ENCODE results near the gene ABTB1. TPM values are rescaled to one million over a fixed set of nuclear protein-coding genes. Genes with fewer than 3 reads are reported as not detected.

Gene ABTB1
- total RNA-seq, 1 experiment from 2014 or later: 1.5 TPM

GRCh38 chr3:127682561-127682960 lies 9.8 kb downstream of the ABTB1 start:
- Histone ChIP-seq H3K4me3 (ENCODE audit: insufficient read depth, low read depth, low read length) (no peak overlapping the region), H3K27me3 (ENCODE audit: control insufficient read depth, insufficient read depth, low read length) (no peaks in the 10 kb centered on the region), H3K36me3 (replicated peaks; ENCODE audit: control insufficient read depth, insufficient read depth, low read length) (no peaks in the 10 kb centered on the region)
- peak; percentile 74 for DNase-seq

GRCh38 chr3:127684871-127685707 lies 12.3 kb downstream of the ABTB1 start:
- no peaks in the 10 kb centered on the region for H3K36me3 ChIP-seq (replicated peaks; ENCODE audit: control insufficient read depth, insufficient read depth, low read length)
- no peak for DNase-seq
- H3K4me3 ChIP-seq (ENCODE audit: insufficient read depth, low read depth, low read length): no peak overlapping the region
- H3K27me3 ChIP-seq (ENCODE audit: control insufficient read depth, insufficient read depth, low read length): no peaks in the 10 kb centered on the region

- H3K36me3 ChIP-seq (replicated peaks; ENCODE audit: control insufficient read depth, insufficient read depth, low read length): no peaks in the 10 kb centered on the region
- no peak for DNase-seq
- H3K4me3 ChIP-seq (ENCODE audit: insufficient read depth, low read depth, low read length): no peak overlapping the region
- no peaks in the 10 kb centered on the region for H3K27me3 ChIP-seq (ENCODE audit: control insufficient read depth, insufficient read depth, low read length)
Observed at GRCh38 chr3:127685708-127686511, 13.2 kb downstream of the ABTB1 start.

DNA sequence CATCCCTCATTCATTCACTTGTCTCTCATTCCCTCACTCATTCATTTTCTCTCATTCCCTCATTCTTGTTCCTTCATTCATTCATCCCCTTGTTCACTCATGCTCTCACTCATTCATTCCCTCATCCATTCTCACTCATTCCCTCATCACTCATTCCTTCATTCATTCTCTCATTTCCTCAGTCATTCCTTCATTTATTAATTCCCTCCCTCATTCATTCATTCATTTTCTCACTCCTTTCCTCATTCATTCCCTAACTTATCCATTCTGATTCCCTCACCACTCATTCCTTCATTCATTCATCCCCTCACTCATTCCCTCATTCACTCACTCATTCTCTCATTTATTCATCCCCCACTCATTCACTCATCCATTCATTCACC lies 13.8 kb downstream of the ABTB1 start:
- Histone ChIP-seq H3K36me3 (replicated peaks; ENCODE audit: control insufficient read depth, insufficient read depth, low read length) (no peaks in the 10 kb centered on the region), H3K4me3 (ENCODE audit: insufficient read depth, low read depth, low read length) (no peak overlapping the region), H3K27me3 (ENCODE audit: control insufficient read depth, insufficient read depth, low read length) (no peaks in the 10 kb centered on the region)
- no peak for DNase-seq

GRCh38 chr3:127687228-127687737 lies 14.5 kb downstream of the ABTB1 start:
- H3K4me3 ChIP-seq (ENCODE audit: insufficient read depth, low read depth, low read length): no peak overlapping the region
- DNase-seq: no peak
- no peaks in the 10 kb centered on the region for H3K36me3 ChIP-seq (replicated peaks; ENCODE audit: control insufficient read depth, insufficient read depth, low read length)
- H3K27me3 ChIP-seq (ENCODE audit: control insufficient read depth, insufficient read depth, low read length): no peaks in the 10 kb centered on the region

GRCh38 chr3:127688022-127688415 lies 15.3 kb downstream of the ABTB1 start:
- no peak for DNase-seq
- Histone ChIP-seq H3K27me3 (ENCODE audit: control insufficient read depth, insufficient read depth, low read length) (no peaks in the 10 kb centered on the region), H3K4me3 (ENCODE audit: insufficient read depth, low read depth, low read length) (no peak overlapping the region), H3K36me3 (replicated peaks; ENCODE audit: control insufficient read depth, insufficient read depth, low read length) (no peaks in the 10 kb centered on the region)

DNA sequence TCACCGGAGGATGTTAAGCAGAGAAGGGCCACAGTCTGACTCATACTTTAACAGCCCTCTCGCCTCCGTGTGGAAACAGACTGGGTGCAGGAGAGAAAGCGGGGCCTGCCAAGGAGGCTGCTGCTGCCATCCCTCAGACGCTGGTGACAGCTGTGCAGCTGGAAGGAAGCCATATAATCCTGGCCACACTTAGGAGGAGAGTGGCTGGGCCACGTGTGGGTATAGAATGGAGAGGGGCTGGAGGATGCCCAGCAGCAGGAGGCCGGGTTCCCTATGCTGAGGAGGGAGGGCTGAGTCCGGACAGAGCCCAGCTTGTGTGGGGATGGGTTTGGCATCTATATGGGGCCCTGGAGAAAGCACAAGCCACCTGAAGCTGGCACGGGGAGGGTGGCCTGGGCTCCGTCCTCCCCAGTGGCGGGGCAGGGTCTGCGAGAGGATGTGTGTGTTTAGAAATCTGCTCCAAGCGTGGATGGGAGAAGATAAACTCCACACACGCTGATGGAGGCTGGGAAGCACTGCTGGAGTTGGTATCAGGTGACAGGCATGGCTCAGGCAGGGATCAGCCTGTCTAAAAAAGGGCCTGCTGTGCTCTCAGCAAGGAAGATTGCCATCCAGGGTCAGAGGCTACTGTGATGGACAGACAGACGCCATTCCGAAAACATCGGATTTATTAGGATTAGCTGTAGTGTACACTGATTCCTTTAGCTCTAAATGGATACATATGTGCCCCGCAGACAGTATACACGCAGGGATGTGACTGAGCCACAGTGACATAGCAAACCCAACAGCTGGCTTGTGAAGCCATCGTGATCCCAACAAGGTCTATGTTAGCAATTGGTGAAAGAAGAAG lies 15.9 kb downstream of the ABTB1 start:
- Histone ChIP-seq H3K4me3 (ENCODE audit: insufficient read depth, low read depth, low read length) (no peak overlapping the region), H3K27me3 (ENCODE audit: control insufficient read depth, insufficient read depth, low read length) (no peaks in the 10 kb centered on the region), H3K36me3 (replicated peaks; ENCODE audit: control insufficient read depth, insufficient read depth, low read length) (no peaks in the 10 kb centered on the region)
- no peak for DNase-seq

DNA sequence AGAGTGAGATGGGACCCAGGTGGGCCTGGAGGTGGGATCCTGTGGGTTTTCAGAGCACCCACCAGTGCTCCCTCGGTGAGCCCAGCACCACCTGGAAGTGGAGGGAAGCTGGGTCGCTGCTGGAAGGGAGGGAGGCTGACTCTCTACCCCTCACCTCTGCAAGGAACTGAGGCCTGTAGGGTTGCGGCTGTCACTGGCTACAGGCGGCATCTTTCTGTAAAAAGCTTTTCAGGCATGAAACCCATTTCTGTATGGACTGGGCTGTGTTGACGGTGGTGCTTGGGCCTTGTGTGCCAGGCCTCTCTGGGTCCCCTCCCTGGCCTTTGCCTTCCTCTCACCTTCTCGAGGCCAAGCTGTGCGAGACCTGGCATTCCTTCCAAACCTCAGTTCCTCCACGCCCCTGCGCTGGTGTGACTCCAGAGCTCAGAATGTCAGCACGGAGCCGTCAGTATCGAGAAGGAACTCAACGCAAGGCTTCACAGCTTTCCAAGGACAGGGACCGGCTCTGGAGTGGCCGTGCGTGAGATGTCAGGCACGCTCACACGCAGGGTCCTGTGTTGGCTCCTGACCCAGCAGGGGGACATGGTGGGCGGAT lies 16.6 kb downstream of the ABTB1 start:
- no peak for DNase-seq
- no peak overlapping the region for H3K4me3 ChIP-seq (ENCODE audit: insufficient read depth, low read depth, low read length)
- H3K36me3 ChIP-seq (replicated peaks; ENCODE audit: control insufficient read depth, insufficient read depth, low read length): no peaks in the 10 kb centered on the region
- H3K27me3 ChIP-seq (ENCODE audit: control insufficient read depth, insufficient read depth, low read length): no peaks in the 10 kb centered on the region

DNA sequence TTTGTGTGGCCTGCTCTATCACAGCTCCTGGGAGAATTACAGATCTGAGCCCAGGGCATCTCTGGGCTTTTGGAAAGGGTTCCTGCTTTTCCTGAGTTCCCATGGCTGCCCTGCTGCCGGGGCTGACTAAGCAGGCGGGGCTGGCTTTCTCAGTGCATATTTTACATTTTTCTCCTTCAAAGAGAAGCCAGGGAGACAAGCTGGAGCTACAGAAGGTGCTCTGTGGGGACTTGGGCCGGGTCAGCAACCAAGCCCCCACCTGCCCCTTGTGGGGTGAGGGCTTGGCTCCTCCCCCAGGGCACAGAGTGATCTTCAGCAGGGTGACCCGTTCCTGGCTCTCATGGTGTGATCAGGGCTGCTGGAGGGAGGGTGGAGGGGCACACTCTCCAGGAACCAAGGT lies 17.4 kb downstream of the ABTB1 start:
- no peaks in the 10 kb centered on the region for H3K36me3 ChIP-seq (replicated peaks; ENCODE audit: control insufficient read depth, insufficient read depth, low read length)
- H3K4me3 ChIP-seq (ENCODE audit: insufficient read depth, low read depth, low read length): no peak overlapping the region
- H3K27me3 ChIP-seq (ENCODE audit: control insufficient read depth, insufficient read depth, low read length): no peaks in the 10 kb centered on the region
- DNase-seq: no peak

- Histone ChIP-seq H3K27me3 (ENCODE audit: control insufficient read depth, insufficient read depth, low read length) (no peaks in the 10 kb centered on the region), H3K36me3 (replicated peaks; ENCODE audit: control insufficient read depth, insufficient read depth, low read length) (no peaks in the 10 kb centered on the region), H3K4me3 (ENCODE audit: insufficient read depth, low read depth, low read length) (no peak overlapping the region)
- DNase-seq: peak; percentile 82
Observed at GRCh38 chr3:127690823-127691452, 18.2 kb downstream of the ABTB1 start.

GRCh38 chr3:127691489-127691888 lies 18.7 kb downstream of the ABTB1 start:
- Histone ChIP-seq H3K4me3 (ENCODE audit: insufficient read depth, low read depth, low read length) (no peak overlapping the region), H3K27me3 (ENCODE audit: control insufficient read depth, insufficient read depth, low read length) (no peaks in the 10 kb centered on the region), H3K36me3 (replicated peaks; ENCODE audit: control insufficient read depth, insufficient read depth, low read length) (no peaks in the 10 kb centered on the region)
- no peak for DNase-seq

DNA sequence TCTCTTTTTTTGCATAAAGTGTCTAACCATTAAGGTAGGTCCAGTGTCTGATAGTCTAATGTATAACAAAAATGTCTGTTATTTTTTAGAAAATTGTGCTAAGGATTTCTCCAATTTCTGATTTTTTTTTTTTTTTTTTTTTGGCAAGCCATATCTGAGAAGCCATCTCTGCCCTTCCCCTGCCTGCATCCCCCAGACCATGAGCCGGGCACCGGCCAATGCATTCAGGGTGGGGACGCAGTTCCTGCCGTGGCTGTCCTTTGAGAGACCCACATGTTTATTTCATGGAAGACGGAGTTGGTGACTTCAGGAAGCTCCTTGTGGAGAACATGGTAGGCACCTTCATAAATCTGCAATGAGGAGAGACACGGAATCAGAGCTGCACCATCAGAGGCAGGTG lies 19.2 kb downstream of the ABTB1 start:
- Histone ChIP-seq H3K36me3 (replicated peaks; ENCODE audit: control insufficient read depth, insufficient read depth, low read length) (no peaks in the 10 kb centered on the region), H3K4me3 (ENCODE audit: insufficient read depth, low read depth, low read length) (no peak overlapping the region), H3K27me3 (ENCODE audit: control insufficient read depth, insufficient read depth, low read length) (no peaks in the 10 kb centered on the region)
- DNase-seq: no peak

DNA sequence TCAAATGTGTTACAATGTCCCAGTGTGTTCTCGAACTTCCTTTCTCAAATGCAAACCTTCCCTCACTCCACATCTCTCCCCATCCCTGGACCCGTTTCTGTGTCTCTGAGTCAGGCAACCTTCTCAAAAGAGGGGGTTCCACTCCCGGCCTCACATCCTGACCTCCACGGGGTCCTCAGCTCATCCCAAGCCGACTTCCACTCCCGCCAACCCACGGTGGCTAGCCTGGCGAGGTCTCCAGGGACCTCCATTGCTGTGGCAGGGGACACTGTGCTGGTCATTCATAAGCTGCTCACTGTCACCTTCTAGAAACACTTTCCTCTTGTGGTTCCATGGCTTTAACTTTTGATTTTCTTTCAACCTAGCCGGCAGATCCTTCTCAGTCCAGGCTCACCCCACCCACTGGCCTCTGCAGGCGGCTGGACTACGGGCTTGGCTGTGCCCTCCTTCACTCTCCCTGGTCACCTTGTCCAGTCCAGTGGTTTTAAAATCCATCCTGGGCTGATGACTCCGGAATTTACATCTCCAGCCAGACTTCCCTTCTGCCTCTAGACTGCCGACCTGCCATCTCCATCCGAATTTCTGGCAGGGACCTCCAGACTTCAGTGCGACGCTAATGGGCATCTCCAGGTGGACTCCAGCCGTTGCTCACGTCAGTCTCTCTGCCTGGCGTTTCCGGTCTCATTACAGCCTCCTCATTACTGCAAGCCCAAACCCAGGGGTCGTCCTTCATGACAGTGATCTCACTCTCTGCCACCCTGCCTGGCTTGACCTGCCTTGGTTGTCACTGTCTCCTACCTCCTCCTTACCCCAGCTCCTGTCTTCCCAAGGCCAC lies 20.0 kb downstream of the ABTB1 start:
- DNase-seq: no peak
- Histone ChIP-seq H3K36me3 (replicated peaks; ENCODE audit: control insufficient read depth, insufficient read depth, low read length) (no peaks in the 10 kb centered on the region), H3K27me3 (ENCODE audit: control insufficient read depth, insufficient read depth, low read length) (no peaks in the 10 kb centered on the region), H3K4me3 (ENCODE audit: insufficient read depth, low read depth, low read length) (no peak overlapping the region)
